Lower lobe of right lung (tissue), 2 donors: ENCODE data around the gene ELF1. TPM values are rescaled to one million over a fixed set of nuclear protein-coding genes. Genes with fewer than 3 reads are reported as not detected.

Source experiments
- ATAC-seq, 2 donors: fragments of 200-7000 bp; cut with Tn5 transposase; one replicate each; pipeline ENCODE4 v1.9.1; 2020 to 2022; ENCODE audit warnings: mild to moderate bottlenecking in 2 of 2, moderate library complexity in 2 of 2
- DNase-seq: peaks from one replicate; pipeline ENCODE4 v3.0.0-alpha.2; 2020
- H3K27ac ChIP-seq: fragments of 200-600 bp; one replicate; pipeline ENCODE4 v1.8.0; 2022
- H3K27me3 ChIP-seq: fragments of 200-600 bp; one replicate; pipeline ENCODE4 v1.8.0; 2022; ENCODE audit warnings: low read depth
- H3K36me3 ChIP-seq: fragments of 200-600 bp; one replicate; pipeline ENCODE4 v1.8.0; 2022; ENCODE audit warnings: mild to moderate bottlenecking
- H3K4me1 ChIP-seq: fragments of 200-600 bp; one replicate; pipeline ENCODE4 v1.8.0; 2022
- H3K4me3 ChIP-seq: fragments of 200-600 bp; one replicate; pipeline ENCODE4 v1.8.0; 2022; ENCODE audit warnings: mild to moderate bottlenecking
- H3K9me3 ChIP-seq: fragments of 200-600 bp; one replicate; pipeline ENCODE4 v1.8.0; 2022
- intact Hi-C: fragments of 100-400 bp; cut with DNase I; formaldehyde crosslinking; loops from one replicate; pipeline ENCODE4 v1.11.0; 2022
- total RNA-seq: library from RNA; stranded (reverse); fragmentation: NEBNext Ultra II Directional; extraction: Animal tissue kit (Norgen Biotek cat#: 25700); gene quantifications from one replicate; pipeline ENCODE4 v1.2.1, GENCODE V29; 2021
- TF ChIP-seq, protein P1 (sequence below): fragments of 200-600 bp; IDR thresholded peaks from one replicate; pipeline ENCODE4 v1.8.0; 2022; ENCODE audit warnings: antibody characterized with exemption, mild to moderate bottlenecking
- donor health status: DM: no; HTN: yes; CAD: no; lungs with severe emphysema.

Gene ELF1
- total RNA-seq, 1 donor from 2014 or later: 98.1 TPM

DNA sequence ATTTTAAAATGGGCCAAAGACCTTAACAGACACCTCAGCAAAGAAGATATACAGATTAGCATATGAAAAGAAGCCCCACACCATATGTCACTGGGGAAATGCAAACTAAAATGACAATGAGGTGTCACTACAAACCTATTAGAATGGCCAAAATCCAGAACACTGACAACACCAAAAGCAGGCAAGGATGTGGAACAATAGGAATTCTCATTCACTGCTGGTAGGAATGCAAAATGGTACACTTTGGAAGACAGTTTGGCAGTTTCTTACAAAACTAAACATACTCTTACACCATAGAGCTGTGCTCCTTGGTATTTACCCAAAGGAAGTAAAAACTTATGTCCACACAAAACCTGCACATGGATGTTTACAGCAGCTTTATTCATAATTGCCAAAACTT lies 23.1 kb downstream of the ELF1 start:
- DNase-seq: no peak
- H3K36me3 ChIP-seq: no peaks in the 10 kb centered on the region
- no peaks in the 10 kb centered on the region for H3K9me3 ChIP-seq
- intact Hi-C loops: no loop called here
- H3K4me3 ChIP-seq: no peak overlapping the region
- H3K27me3 ChIP-seq: no peaks in the 10 kb centered on the region
- peaks cover 43% of the 10 kb centered on the region for H3K4me1 ChIP-seq
- TF ChIP-seq, protein P1, sequence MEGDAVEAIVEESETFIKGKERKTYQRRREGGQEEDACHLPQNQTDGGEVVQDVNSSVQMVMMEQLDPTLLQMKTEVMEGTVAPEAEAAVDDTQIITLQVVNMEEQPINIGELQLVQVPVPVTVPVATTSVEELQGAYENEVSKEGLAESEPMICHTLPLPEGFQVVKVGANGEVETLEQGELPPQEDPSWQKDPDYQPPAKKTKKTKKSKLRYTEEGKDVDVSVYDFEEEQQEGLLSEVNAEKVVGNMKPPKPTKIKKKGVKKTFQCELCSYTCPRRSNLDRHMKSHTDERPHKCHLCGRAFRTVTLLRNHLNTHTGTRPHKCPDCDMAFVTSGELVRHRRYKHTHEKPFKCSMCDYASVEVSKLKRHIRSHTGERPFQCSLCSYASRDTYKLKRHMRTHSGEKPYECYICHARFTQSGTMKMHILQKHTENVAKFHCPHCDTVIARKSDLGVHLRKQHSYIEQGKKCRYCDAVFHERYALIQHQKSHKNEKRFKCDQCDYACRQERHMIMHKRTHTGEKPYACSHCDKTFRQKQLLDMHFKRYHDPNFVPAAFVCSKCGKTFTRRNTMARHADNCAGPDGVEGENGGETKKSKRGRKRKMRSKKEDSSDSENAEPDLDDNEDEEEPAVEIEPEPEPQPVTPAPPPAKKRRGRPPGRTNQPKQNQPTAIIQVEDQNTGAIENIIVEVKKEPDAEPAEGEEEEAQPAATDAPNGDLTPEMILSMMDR: no peak
- no peak for ATAC-seq
- no peak overlapping the region for H3K27ac ChIP-seq

DNA sequence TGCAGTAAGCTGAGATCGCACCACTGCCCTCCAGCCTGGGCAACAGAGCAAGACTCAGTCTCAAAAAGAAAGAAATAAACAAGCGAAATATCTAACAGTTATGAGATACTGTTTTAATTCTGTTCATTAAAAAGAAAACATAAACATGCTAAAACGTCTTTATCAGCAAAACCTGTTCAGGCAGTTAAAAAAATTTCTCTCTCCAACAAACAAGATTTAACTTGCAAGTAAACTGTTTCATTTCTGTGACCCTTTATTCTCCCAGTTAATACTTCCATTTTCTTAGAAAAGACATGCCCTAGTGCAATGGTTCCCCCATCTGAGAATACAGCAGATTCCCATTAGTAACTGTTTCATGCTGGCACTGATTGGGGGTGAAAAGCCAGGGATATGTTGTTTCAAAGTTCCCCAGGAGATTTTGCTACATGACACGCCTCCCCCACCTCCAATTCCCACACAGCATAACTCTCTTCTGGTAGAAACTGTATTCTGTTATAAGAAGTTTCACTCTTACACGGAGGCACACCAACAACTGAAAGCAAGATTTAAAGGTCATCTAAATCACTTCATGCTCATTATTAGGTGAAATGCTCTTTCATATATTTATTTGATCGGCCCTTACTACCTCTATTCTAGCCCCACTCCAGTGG lies 24.4 kb downstream of the ELF1 start:
- no peaks in the 10 kb centered on the region for H3K9me3 ChIP-seq
- H3K27ac ChIP-seq: peak overlapping the region; percentile 50
- peak overlapping the region; percentile 15 for H3K4me3 ChIP-seq

DNA sequence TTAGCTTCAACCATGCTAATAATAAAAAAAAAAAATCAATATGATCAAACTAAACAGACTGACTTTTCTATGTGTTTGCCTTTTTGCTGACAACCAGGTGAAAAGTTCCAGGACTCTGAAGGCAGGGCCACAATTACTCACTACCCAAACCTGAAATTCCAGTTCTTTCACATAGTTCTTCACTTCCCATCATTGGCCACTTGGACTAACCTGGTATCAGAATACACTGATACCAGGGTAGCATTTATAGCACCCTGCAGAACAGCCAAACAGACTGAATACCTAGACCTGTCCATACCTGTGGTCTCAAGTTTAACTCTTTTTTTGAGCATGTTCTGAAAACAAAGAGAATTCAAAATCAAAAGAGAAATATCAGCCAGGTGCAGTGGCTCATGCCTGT lies 25.1 kb downstream of the ELF1 start:
- TF ChIP-seq, protein P1: no peak
- DNase-seq (no peak), ATAC-seq (peak; percentile 93 to 94)
- Histone ChIP-seq H3K4me1 (peaks cover 48% of the 10 kb centered on the region), H3K27me3 (no peaks in the 10 kb centered on the region), H3K9me3 (no peaks in the 10 kb centered on the region), H3K4me3 (no peak overlapping the region), H3K36me3 (no peaks in the 10 kb centered on the region), H3K27ac (peak overlapping the region; percentile 67)
- intact Hi-C loops: no loop called here

More for the DNA sequence above, 24.4 kb downstream of the ELF1 start:
- intact Hi-C loops: no loop called here
- no peak for DNase-seq
- no peaks in the 10 kb centered on the region for H3K27me3 ChIP-seq
- H3K36me3 ChIP-seq: no peaks in the 10 kb centered on the region
- TF ChIP-seq, protein P1: no peak
- H3K4me1 ChIP-seq: peaks cover 48% of the 10 kb centered on the region
- ATAC-seq: peak; percentile 29 to 44

DNA sequence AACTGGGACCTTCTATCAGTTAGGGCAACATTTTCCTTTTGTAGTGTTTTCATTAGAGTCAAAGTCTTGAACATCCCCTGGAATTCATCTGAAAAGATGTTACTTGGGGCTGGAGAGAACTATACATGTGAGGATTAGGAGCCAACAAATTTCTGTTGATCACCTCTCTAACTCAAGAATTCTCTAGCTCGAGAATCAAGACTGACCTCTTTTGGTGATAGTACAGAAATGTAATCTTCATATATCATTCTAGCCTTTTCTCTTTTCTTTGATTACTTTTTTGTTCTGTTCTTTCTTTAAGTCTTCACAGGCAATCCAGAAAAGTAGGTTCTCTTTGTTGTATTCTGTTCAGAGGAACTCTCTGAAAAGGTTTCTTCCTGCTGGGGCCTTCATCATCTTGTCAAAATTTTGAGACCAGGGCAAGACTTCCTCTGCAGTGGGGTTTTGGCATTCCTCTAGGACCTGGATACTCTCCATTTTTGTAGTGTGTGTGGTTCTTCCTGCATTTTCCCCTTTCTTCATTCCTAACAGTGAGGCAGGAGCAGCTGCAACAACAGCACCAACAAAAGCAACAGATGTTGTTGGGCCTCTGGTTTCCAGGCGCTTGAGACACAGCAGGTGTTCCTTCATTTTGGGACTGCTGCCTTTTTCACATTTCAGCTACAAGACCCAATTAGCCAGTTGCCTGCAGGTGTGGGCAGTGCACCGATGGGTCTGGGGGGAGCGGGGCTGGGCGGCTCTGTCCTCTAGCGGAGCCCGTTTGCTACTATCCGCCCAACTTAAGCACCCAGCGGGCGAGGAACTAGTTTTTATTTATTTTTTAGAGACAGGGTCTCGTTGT lies 26.2 kb downstream of the ELF1 start:
- Histone ChIP-seq H3K36me3 (no peaks in the 10 kb centered on the region), H3K27me3 (no peaks in the 10 kb centered on the region), H3K4me1 (peaks cover 48% of the 10 kb centered on the region), H3K4me3 (no peak overlapping the region), H3K9me3 (no peaks in the 10 kb centered on the region), H3K27ac (peak overlapping the region; percentile 67)
- ATAC-seq (peak; percentile 9 to 30), DNase-seq (no peak)
- intact Hi-C loops: no loop called here
- TF ChIP-seq, protein P1: no peak

DNA sequence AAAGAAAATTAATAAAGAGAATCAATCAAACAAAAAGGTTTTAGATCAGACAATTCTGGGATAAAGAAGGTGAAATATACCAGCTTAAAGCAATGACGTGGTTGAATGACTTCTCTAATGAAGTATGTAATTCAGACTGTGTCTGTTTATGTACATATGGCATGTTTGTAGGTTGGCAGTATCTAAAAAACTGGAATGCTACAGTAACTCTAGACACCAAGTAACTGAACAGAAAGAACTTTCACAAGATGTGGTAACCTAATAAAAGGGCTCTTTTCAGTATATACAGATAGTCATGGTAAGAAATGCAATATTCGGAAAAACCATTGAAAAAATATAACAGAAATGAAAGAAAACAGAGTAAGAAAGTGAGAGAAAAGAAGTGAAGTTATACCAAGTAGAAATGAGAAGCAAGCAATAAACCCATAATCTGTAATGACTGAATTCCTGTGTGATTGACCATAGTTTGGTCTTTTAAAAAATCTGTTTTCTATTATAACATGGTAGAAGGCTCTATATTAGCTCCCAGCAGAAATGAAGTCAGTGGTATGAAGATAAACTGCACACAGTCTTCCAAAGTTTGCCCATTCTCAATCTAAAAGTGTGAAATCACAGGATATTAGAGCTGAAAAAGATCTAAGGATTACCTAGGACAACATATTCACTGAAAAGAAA lies 31.4 kb downstream of the ELF1 start:
- Histone ChIP-seq H3K9me3 (no peaks in the 10 kb centered on the region), H3K27ac (no peak overlapping the region), H3K27me3 (no peaks in the 10 kb centered on the region), H3K36me3 (no peaks in the 10 kb centered on the region), H3K4me3 (no peak overlapping the region), H3K4me1 (peaks cover 49% of the 10 kb centered on the region)
- TF ChIP-seq, protein P1: no peak
- ATAC-seq: no peak
- DNase-seq: no peak
- intact Hi-C loops: no loop called here
